Stomach (tissue), 9 donors: Measurements from ENCODE around the gene NAB2. TPM values are rescaled to one million over a fixed set of nuclear protein-coding genes. Genes with fewer than 3 reads are reported as not detected.

Experiments used
- DNase-seq, 2 donors: peaks; one replicate each; pipeline versions ENCODE4 v3.0.0 to v3.0.0-alpha.2; 2013 to 2019
- H3K27ac ChIP-seq, 5 donors: fragments of 200-600 bp in 4 of 5; sonication (generic) in 4 of 5; one replicate each; pipeline ENCODE4 v1.5.1; 2013 to 2019; ENCODE audit warnings: mild to moderate bottlenecking in 1 of 5, moderate library complexity in 1 of 5
- H3K27me3 ChIP-seq, 3 donors: fragments of 200-600 bp; sonication (generic); one replicate each; pipeline ENCODE4 v1.5.1; 2017 to 2019; ENCODE audit warnings: mixed run types in 1 of 3
- H3K36me3 ChIP-seq, 4 donors: fragments of 200-600 bp; sonication (generic); 1 replicate in 3 of 4; 2 replicates in 1 of 4; pipeline ENCODE4 v1.5.1; 2016 to 2019
- H3K4me1 ChIP-seq, 4 donors: fragments of 200-600 bp; sonication (generic); one replicate each; pipeline ENCODE4 v1.5.1; 2016 to 2019
- H3K4me3 ChIP-seq, 4 donors: fragments of 200-600 bp; sonication (generic) in 3 of 4; one replicate each; pipeline ENCODE4 v1.5.1; 2016 to 2019; ENCODE audit warnings: mild to moderate bottlenecking in 1 of 4
- H3K9me3 ChIP-seq, 4 donors: fragments of 200-600 bp; sonication (generic); one replicate each; pipeline ENCODE4 v1.5.1; 2016 to 2019
- EP300 ChIP-seq: sonication (generic); formaldehyde crosslinking; IDR thresholded peaks from one replicate; pipeline ENCODE4 v1.6.1; 2017; ENCODE audit warnings: antibody characterized with exemption
- POLR2A ChIP-seq, 4 donors: fragments of 450-650 bp; IDR thresholded peaks; one replicate each; pipeline ENCODE4 v1.6.1; 2016; ENCODE audit warnings: antibody characterized with exemption in 4 of 4, control low read depth in 2 of 4, mild to moderate bottlenecking in 1 of 4, moderate library complexity in 1 of 4
- POLR2AphosphoS5 ChIP-seq, 3 donors: sonication (generic); formaldehyde crosslinking; IDR thresholded peaks; one replicate each; pipeline ENCODE4 v1.6.1; 2016; ENCODE audit warnings: antibody characterized with exemption in 3 of 3
- WGBS, 5 donors: extraction: QIAGEN DNeasy Blood & Tissue Kit in 3 of 5; methylation state at CpG; one replicate each; pipeline versions ENCODE4 v1.1.5 to v1.1.7; 2013 to 2018; 5-methylcytosine and 5-hydroxymethylcytosine counted together
- intact Hi-C: fragments of 100-400 bp; cut with DNase I; formaldehyde crosslinking; loops from one replicate; pipeline ENCODE4 v1.15.1; 2023; ENCODE audit warnings: low total_unique reads
- polyA plus RNA-seq, 3 donors: library from polyadenylated mRNA; stranded (reverse); fragments of 200-250 nt; gene quantifications; one replicate each; pipeline ENCODE4 v1.2.3, GENCODE V29; 2013
- total RNA-seq, 5 donors: library from RNA; depleted of rRNA; stranded (reverse); fragments of >200 nt; gene quantifications; one replicate each; pipeline versions ENCODE4 v1.1.0 to v1.2.3, GENCODE V29; 2014 to 2016
- TF ChIP-seq, protein P1 (sequence below), 7 experiments: fragments of 450-650 bp in 4 of 7; fragments of 200-600 bp in 3 of 7; sonication (generic) in 3 of 7; IDR thresholded peaks; one replicate each; pipeline ENCODE4 v1.5.1; 2016 to 2019; ENCODE audit warnings: antibody characterized with exemption in 7 of 7, control low read depth in 2 of 7, mild to moderate bottlenecking in 1 of 7
- donor health status: healthy with polysubstance abuse.
- donor health status: Bipolar disorder and iron deficiency.
- donor health status: healthy.

The NAB2 gene
- total and polyA plus RNA-seq, 8 donors: 1.7 to 16.6 (median 12.1) TPM; not detected in 1

DNA sequence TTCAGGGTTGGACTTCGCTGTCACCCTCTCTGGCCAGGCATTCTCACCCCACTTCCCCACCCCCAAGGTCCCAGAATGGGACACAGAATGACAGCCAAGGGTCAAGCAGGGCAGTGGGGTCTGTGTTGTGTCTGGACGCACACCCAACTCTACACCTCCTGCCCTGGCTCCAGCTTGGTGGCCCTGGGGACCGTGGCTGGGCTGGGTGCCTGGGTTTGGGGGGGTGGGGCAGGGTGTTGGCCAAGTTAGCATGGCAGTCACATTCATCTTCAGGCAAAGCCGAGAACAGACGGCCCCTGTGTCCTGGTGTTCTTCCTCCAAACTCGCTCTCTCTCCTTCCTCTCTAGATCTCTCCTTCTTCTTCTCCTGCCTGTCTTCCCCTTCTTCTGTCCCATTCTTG lies 45.0 kb downstream of the NAB2 start:
- no peaks in the 10 kb centered on the region for H3K9me3 ChIP-seq
- WGBS, 5 donors: 35 to 71% (median 68%) methylated on average over 5 to 6 of the region's 6 CpGs
- peaks cover 0 to 18% (median 7%) of the 10 kb centered on the region in 4 donors for H3K36me3 ChIP-seq
- intact Hi-C loops: no loop called here
- TF ChIP-seq, protein P1, sequence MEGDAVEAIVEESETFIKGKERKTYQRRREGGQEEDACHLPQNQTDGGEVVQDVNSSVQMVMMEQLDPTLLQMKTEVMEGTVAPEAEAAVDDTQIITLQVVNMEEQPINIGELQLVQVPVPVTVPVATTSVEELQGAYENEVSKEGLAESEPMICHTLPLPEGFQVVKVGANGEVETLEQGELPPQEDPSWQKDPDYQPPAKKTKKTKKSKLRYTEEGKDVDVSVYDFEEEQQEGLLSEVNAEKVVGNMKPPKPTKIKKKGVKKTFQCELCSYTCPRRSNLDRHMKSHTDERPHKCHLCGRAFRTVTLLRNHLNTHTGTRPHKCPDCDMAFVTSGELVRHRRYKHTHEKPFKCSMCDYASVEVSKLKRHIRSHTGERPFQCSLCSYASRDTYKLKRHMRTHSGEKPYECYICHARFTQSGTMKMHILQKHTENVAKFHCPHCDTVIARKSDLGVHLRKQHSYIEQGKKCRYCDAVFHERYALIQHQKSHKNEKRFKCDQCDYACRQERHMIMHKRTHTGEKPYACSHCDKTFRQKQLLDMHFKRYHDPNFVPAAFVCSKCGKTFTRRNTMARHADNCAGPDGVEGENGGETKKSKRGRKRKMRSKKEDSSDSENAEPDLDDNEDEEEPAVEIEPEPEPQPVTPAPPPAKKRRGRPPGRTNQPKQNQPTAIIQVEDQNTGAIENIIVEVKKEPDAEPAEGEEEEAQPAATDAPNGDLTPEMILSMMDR (IDR thresholded peaks at IDR 0.05): no peak
- TF ChIP-seq EP300: no peak
- no peak for TF ChIP-seq POLR2AphosphoS5 (IDR thresholded peaks at IDR 0.05)
- no peak for TF ChIP-seq POLR2A (IDR thresholded peaks at IDR 0.05)
- H3K27ac ChIP-seq: peak overlapping the region; percentile 34 to 98 (median 96)
- H3K4me1 ChIP-seq: peaks cover 45 to 99% (median 76%) of the 10 kb centered on the region in 4 donors
- peak overlapping the region in 1 of 4 donors; percentile 19 for H3K4me3 ChIP-seq
- DNase-seq: peak in 1 of 2 donors; percentile 30
- peaks cover 0 to 6% (median 0%) of the 10 kb centered on the region in 3 donors for H3K27me3 ChIP-seq

DNA sequence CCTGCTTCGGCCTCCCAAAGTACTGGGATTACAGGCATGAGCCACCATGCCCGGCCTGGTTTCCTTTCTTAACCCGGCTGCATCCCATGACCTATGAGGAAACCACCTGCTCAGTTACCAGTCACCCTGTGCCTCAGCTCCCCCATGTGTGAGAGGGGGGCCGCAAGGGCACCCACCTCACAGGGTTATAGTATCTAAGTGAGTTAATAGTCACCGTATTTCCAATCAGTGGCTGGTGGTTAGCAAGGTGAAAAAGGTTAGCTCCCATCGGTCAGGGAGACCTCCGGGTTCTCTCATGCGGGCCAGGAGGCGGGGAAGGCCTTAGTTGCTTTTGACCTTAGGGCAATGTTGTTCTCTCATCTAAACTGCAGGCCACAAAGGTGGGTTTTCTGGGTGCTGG lies 46.0 kb downstream of the NAB2 start:
- H3K36me3 ChIP-seq: peaks cover 3 to 28% (median 18%) of the 10 kb centered on the region in 4 donors
- intact Hi-C loops: loop anchor here (5.0 kb wide), 1 partner anchor 42 kb away; no protein-coding TSS in a partner anchor
- H3K4me1 ChIP-seq: peaks cover 47 to 94% (median 70%) of the 10 kb centered on the region in 4 donors
- H3K9me3 ChIP-seq: no peaks in the 10 kb centered on the region
- TF ChIP-seq, protein P1 (IDR thresholded peaks at IDR 0.05): no peak
- TF ChIP-seq POLR2AphosphoS5 (IDR thresholded peaks at IDR 0.05): no peak
- no peak for TF ChIP-seq POLR2A (IDR thresholded peaks at IDR 0.05)
- no peak for TF ChIP-seq EP300
- H3K27ac ChIP-seq: peak overlapping the region; percentile 33 to 98 (median 96)
- 74 to 84% (median 79%) methylated on average over 8 to 9 of the region's 9 CpGs for WGBS, 5 donors
- DNase-seq: no peak
- no peaks in the 10 kb centered on the region for H3K27me3 ChIP-seq
- no peak overlapping the region for H3K4me3 ChIP-seq

DNA sequence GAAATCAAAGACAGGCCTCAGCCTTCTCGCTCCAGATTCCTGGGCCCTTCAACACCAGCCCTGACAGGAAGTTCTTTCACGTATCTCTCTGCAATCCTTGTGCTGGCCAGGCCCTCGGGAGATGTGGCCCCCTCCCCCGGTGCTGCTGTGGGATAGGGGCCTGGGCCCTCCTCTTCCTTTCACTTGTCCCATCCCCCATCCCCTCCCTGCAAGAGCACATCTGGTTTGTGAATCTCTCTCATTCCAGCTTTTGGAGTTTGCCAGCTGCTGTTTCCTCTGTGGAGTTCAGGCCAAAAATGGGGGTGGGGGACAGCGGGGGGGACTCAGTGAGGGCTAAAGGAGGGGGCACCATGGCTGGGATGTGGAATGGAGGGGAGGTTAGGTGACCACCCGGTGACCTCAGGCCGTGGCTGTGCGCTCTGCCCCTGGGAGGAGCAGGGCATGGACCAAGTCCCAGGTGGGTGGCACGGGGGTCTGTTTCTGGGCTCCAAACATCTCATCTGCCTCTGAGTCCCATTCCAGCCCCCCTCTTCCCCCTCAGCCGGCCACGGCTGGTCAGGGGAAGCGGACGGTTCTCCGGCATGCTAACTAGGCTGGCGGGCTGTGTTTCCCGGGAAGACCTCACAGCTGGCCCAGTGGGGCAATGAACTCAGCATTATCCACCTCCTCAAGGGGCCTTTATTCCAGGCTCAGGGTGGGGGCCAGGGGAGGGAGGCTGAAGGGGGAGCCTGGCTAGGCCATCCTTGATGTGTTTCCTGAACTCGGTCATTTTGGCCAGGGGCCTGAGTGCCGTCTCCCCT lies 46.8 kb downstream of the NAB2 start:
- 34 to 74% (median 61%) methylated on average over 11 to 18 of the region's 18 CpGs for WGBS, 5 donors
- no peak for TF ChIP-seq POLR2AphosphoS5 (IDR thresholded peaks at IDR 0.05)
- no peak for TF ChIP-seq POLR2A (IDR thresholded peaks at IDR 0.05)
- Histone ChIP-seq H3K36me3 (peaks cover 3 to 36% (median 25%) of the 10 kb centered on the region in 4 donors), H3K4me3 (peak overlapping the region in 3 of 4 donors; percentile 9 to 17 (median 13)), H3K9me3 (no peaks in the 10 kb centered on the region), H3K27ac (peak overlapping the region; percentile 33 to 98 (median 96)), H3K4me1 (peaks cover 47 to 86% (median 66%) of the 10 kb centered on the region in 4 donors), H3K27me3 (no peaks in the 10 kb centered on the region)
- intact Hi-C loops: loop anchor here (5.0 kb wide), 1 partner anchor 42 kb away; no protein-coding TSS in a partner anchor
- DNase-seq: peak in 1 of 2 donors; percentile 90

DNA sequence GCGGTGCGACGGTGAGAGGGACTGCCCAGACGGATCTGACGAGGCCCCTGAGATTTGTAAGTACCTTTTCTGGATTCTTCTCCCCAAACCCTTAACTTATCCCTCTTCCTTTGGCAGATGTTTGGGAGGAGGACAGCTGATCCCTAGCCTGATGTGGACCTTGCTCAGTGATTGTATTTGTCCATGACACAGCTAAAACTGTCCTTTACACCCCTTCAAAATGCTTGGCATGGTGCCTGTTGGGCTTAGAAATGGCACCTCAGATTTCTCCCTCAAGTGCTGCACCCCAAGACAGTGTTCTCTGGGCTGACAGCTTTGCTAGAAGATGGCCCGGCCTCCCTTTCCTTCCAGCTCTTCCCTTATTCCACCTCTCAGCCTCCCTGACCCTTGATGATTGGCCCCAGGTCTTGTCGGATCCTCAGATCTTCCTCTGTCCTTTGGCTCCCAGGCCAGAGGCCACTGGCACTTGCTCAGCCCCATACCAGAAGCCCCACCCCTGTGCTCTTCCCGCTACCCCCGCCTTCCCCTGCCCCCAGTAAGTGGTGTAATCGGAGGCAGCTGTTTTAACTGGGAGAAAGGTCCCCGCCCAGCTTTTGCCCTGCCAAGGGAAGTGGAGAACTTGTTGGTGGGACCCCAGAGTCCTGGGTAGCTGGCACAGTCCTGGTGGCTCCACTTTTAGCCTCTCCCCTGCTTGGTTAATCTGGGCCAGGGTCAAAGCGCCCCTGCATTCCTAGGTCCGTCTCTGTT lies 49.8 kb downstream of the NAB2 start:
- DNase-seq: peak in 1 of 2 donors; percentile 73
- peaks cover 10 to 65% (median 55%) of the 10 kb centered on the region in 4 donors for H3K36me3 ChIP-seq
- no peaks in the 10 kb centered on the region for H3K9me3 ChIP-seq
- no peak for TF ChIP-seq POLR2A (IDR thresholded peaks at IDR 0.05)
- TF ChIP-seq, protein P1 (IDR thresholded peaks at IDR 0.05): no peak
- no peak for TF ChIP-seq POLR2AphosphoS5 (IDR thresholded peaks at IDR 0.05)
- TF ChIP-seq EP300: no peak
- peak overlapping the region in 4 of 5 donors; percentile 94 to 98 (median 96) for H3K27ac ChIP-seq
- H3K27me3 ChIP-seq: no peaks in the 10 kb centered on the region
- H3K4me1 ChIP-seq: peaks cover 29 to 58% (median 47%) of the 10 kb centered on the region in 4 donors
- H3K4me3 ChIP-seq: no peak overlapping the region
- intact Hi-C loops: loop anchor here (5.0 kb wide), 1 partner anchor 39 kb away; no protein-coding TSS in a partner anchor
- WGBS, 5 donors: 62 to 77% (median 68%) methylated on average over 13 of the region's 13 CpGs
